Common myeloid progenitor, CD34-positive (primary cell): ENCODE measurements around the gene ATXN10.

ENCODE experiments used
- CTCF ChIA-PET: fragments of 350-600 bp; sonication (Branson Sonifier 250); formaldehyde crosslinking; loops from one replicate; lab custom pipeline; 2021; ENCODE audit warnings: antibody characterized with exemption; lab: Charles Lee
- POLR2A ChIA-PET: fragments of 350-600 bp; sonication (Branson Sonifier 250); formaldehyde crosslinking; loops from one replicate; lab custom pipeline; 2021; ENCODE audit warnings: antibody characterized with exemption; lab: Charles Lee
- DNase-seq, 3 donors: peaks; one replicate each; pipeline versions ENCODE4 v3.0.0 to v3.0.0-alpha.2; 2013
- H3K27ac ChIP-seq, 2 experiments: 1 replicate in 1 of 2; 2 replicates in 1 of 2; pipeline ENCODE4 v1.7.0; 2013; ENCODE audit warnings: inconsistent platforms in 2 of 2, low read length in 2 of 2, mild to moderate bottlenecking in 2 of 2, low read depth in 1 of 2, moderate library complexity in 1 of 2; ENCODE audit not compliant: severe bottlenecking in 2 of 2, insufficient read depth in 1 of 2, poor library complexity in 1 of 2
- H3K27me3 ChIP-seq, 5 experiments: replicated peaks in 2 of 5; 1 replicate in 3 of 5; 2 replicates in 2 of 5; pipeline versions ENCODE4 v1.6.1 to v1.7.0; 2013; ENCODE audit warnings: low read length in 4 of 5, mild to moderate bottlenecking in 2 of 5, moderate library complexity in 2 of 5, inconsistent platforms in 1 of 5; ENCODE audit not compliant: insufficient read depth in 5 of 5, control insufficient read depth in 4 of 5
- H3K36me3 ChIP-seq, 4 experiments: 1 replicate in 2 of 4; 2 replicates in 2 of 4; pipeline versions ENCODE4 v1.6.1 to v1.7.0; 2013; ENCODE audit warnings: low read length in 3 of 4, control low read depth in 1 of 4, mild to moderate bottlenecking in 1 of 4; ENCODE audit not compliant: control insufficient read depth in 4 of 4, insufficient read depth in 4 of 4
- H3K4me1 ChIP-seq, 4 experiments: 1 replicate in 3 of 4; 2 replicates in 1 of 4; pipeline versions ENCODE4 v1.6.1 to v1.7.1; 2013; ENCODE audit warnings: low read length in 3 of 4, mild to moderate bottlenecking in 3 of 4, control low read depth in 1 of 4, inconsistent platforms in 1 of 4, moderate library complexity in 1 of 4; ENCODE audit not compliant: control insufficient read depth in 4 of 4, insufficient read depth in 4 of 4; ENCODE audit errors: control extremely low read depth in 1 of 4
- H3K4me3 ChIP-seq, 7 experiments: 1 replicate in 4 of 7; 2 replicates in 3 of 7; pipeline versions ENCODE4 v1.5.1 to v1.7.0; 2013; ENCODE audit warnings: mild to moderate bottlenecking in 7 of 7, low read length in 6 of 7, moderate library complexity in 6 of 7, inconsistent platforms in 2 of 7, low read depth in 2 of 7, control low read depth in 1 of 7; ENCODE audit not compliant: insufficient read depth in 4 of 7, control insufficient read depth in 1 of 7; ENCODE audit errors: extremely low read depth in 1 of 7
- H3K9me3 ChIP-seq, 5 experiments: 1 replicate in 4 of 5; 2 replicates in 1 of 5; pipeline versions ENCODE4 v1.6.1 to v1.7.1; 2013; ENCODE audit warnings: low read length in 4 of 5, mild to moderate bottlenecking in 2 of 5, inconsistent platforms in 1 of 5, low read depth in 1 of 5, moderate library complexity in 1 of 5; ENCODE audit not compliant: control insufficient read depth in 4 of 5, insufficient read depth in 2 of 5; ENCODE audit errors: control extremely low read depth in 1 of 5
- WGBS: methylation state at CpG from one replicate; pipeline ENCODE4 v1.1.5; 2013; ENCODE audit not compliant: insufficient coverage; 5-methylcytosine and 5-hydroxymethylcytosine counted together

Gene ATXN10

DNA sequence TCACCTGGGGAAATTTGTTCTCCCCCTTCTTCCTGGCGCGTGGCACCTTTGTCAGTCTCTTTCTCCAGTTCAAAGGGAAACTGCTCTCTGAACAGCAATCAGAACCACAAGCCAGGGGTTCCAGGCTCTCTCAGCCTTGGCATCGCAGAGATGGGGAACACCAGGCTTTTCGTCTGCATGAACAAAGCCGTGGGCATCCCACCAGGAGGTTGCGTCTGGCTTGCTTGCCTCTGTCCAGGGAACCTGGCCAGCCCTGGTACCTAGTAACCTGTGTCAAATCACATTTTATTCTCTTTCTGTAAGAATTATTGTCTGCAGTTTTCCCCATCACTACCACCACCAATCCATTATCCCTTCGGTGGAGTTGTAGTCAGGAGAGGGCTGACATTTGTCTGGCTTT, 198.4 kb downstream of the ATXN10 start:
- Histone ChIP-seq H3K27me3 (peaks cover 0 to 82% (median 30%) of the 10 kb centered on the region in 5 experiments), H3K27ac (no peak overlapping the region), H3K4me1 (peaks cover 0 to 24% (median 11%) of the 10 kb centered on the region in 4 experiments), H3K9me3 (peaks cover 4 to 15% (median 6%) of the 10 kb centered on the region in 5 experiments), H3K36me3 (no peaks in the 10 kb centered on the region), H3K4me3 (no peak overlapping the region)
- WGBS, result 92% methylated on average over 6 of the region's 7 CpGs
- no peak for DNase-seq
- ChIA-PET POLR2A (no interaction called here), CTCF (no interaction called here)

DNA sequence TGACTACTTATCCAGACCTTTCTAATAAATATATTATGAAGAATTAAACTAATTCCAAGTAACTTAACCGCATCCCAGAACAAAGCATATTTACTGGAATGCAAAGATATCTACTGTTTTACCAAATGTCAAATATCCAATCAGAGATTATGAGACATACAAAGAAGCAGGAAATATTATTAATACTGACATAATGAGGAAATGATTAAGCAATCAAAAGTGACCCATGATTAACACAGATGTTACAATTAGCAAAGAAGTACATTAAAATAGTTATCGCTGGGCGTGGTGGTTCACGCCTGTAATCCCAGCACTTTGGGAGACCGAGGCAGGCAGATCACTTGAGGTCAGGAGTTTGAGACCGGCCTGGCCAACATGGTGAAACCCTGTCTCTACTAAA, 200.1 kb downstream of the ATXN10 start:
- CTCF ChIA-PET, result no interaction called here
- WGBS, result 100% methylated on average over 3 of the region's 6 CpGs

DNA sequence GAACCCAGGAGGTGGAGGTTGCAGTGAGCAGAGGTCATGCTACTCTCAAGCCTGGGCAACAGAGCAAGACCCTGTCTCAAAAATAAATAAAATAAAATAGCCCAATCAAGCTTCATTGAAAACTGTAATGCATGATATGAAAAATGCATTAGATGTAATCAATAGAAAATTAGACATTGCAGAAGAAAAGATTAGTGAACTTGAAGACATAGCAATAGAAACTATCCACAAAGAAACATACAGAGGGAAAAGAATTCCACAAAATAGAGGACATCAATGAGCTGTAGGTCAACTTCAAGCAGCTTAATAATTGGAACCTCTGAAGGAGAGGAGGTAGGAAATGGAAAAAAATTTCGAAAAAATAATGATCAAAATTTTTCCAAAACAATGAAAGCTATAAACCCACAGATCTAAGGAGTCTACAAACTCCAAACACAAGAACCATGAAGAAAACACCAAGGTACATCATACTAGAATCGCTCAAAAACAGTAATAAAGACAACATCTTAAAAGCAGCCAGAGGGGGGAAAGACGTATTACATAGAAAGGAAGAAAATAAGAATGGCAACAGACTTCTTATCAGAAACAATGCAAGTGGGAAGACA, 201.1 kb downstream of the ATXN10 start:
- Histone ChIP-seq H3K9me3 (peaks cover 4 to 15% (median 6%) of the 10 kb centered on the region in 5 experiments), H3K36me3 (no peaks in the 10 kb centered on the region), H3K4me1 (peaks cover 0 to 6% (median 0%) of the 10 kb centered on the region in 4 experiments), H3K27me3 (peaks cover 0 to 71% (median 31%) of the 10 kb centered on the region in 5 experiments), H3K27ac (no peak overlapping the region), H3K4me3 (no peak overlapping the region)
- DNase-seq, result no peak
- ChIA-PET POLR2A (no interaction called here), CTCF (interaction anchor here (0.9 kb wide), 1 partner anchor 12 kb away, joined by 3 read pairs; no protein-coding TSS in a partner anchor)
- WGBS, result no CpG with 5 or more reads among the region's 3 CpGs

More for the DNA sequence above, 200.1 kb downstream of the ATXN10 start:
- Histone ChIP-seq H3K4me1 (peaks cover 0 to 16% (median 8%) of the 10 kb centered on the region in 4 experiments), H3K9me3 (peaks cover 4 to 15% (median 6%) of the 10 kb centered on the region in 5 experiments), H3K27ac (no peak overlapping the region), H3K27me3 (peaks cover 0 to 71% (median 26%) of the 10 kb centered on the region in 5 experiments), H3K36me3 (no peaks in the 10 kb centered on the region), H3K4me3 (no peak overlapping the region)
- DNase-seq, result no peak
- POLR2A ChIA-PET, result interaction anchor here (0.6 kb wide), 1 partner anchor 58 kb away, joined by 5 read pairs; no protein-coding TSS in a partner anchor

DNA sequence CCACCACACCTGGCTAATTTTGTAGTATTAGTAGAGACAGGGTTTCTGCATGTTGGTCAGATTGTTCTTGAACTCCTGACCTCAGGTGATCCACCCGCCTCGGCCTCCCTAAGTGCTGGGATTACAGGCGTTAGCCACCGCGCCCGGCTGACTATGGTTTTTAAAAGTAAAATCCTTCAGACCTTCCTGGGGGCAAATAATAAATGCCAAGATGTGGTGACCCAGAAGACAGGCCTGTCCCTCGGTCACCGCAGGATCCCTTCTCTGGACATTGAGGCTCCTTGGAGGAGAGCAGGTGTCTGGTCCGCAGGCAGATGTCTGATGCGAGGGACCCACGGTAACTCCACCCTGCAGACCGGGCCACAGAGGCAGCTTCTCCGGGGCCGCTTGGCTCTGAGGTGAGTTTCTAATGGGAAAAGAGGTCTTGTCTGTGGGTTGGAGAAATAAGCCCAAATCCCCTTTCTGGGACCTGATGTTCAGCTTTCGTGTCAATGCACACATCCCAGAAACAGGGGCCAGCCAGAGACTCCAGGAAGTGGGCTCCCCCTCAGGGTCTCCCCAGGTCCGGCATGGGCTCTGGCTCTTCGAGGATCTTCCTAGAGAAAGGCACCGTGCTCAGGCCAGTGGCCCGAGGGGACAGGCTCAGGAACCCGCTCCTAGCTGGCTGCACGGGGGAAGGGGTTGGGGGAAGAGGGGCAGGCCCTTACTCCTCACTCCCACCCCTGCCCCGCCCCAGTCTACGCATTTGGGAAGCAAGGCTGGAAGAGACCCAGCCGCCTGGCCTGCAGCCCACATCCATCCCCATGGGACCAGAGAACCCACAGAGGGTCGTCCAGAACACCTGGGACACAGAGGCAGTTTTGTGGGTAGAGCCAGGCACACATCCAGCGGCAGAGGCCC, 204.8 kb downstream of the ATXN10 start:
- H3K27ac ChIP-seq, result no peak overlapping the region
- CTCF ChIA-PET, result interaction anchor here (1.3 to 2.3 kb wide), 2 partner anchors 10 to 13 kb away, joined by 4 to 11 read pairs; no protein-coding TSS in a partner anchor

DNA sequence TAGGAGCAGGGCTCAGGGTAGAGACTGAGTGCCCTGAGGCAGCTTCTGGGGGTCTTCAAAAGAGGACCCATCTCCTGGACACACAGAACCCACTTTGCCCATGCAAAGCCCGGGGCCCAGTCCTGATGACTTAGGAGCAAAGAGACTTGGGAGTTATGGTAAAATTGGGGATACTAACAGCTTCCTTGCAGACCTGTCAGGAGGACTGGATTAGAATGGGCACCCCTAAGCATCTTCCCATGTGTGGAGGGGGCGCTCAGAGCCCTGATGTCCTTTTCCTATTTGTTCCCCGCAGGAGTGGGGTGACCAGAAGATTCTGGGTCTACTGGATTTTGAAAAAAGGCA, 205.4 kb downstream of the ATXN10 start:
- Histone ChIP-seq H3K4me3 (no peak overlapping the region), H3K4me1 (peaks cover 0 to 11% (median 3%) of the 10 kb centered on the region in 4 experiments), H3K36me3 (no peaks in the 10 kb centered on the region), H3K27me3 (peaks cover 0 to 82% (median 29%) of the 10 kb centered on the region in 5 experiments), H3K27ac (no peak overlapping the region), H3K9me3 (peaks cover 4 to 15% (median 6%) of the 10 kb centered on the region in 5 experiments)
- DNase-seq, result no peak
- ChIA-PET CTCF (interaction anchor here (2.3 kb wide), 1 partner anchor 13 kb away, joined by 11 read pairs; no protein-coding TSS in a partner anchor), POLR2A (no interaction called here)
- WGBS, result 83% methylated on average over 2 of the region's 3 CpGs

More for the DNA sequence above, 204.8 kb downstream of the ATXN10 start:
- peaks cover 4 to 15% (median 6%) of the 10 kb centered on the region in 5 experiments for H3K9me3 ChIP-seq
- DNase-seq, result no peak
- H3K36me3 ChIP-seq, result no peaks in the 10 kb centered on the region
- peaks cover 0 to 75% (median 29%) of the 10 kb centered on the region in 5 experiments for H3K27me3 ChIP-seq
- H3K4me3 ChIP-seq, result no peak overlapping the region
- H3K4me1 ChIP-seq, result peaks cover 0 to 11% (median 3%) of the 10 kb centered on the region in 4 experiments
- WGBS, result 99% methylated on average over 16 of the region's 26 CpGs
- POLR2A ChIA-PET, result no interaction called here

DNA sequence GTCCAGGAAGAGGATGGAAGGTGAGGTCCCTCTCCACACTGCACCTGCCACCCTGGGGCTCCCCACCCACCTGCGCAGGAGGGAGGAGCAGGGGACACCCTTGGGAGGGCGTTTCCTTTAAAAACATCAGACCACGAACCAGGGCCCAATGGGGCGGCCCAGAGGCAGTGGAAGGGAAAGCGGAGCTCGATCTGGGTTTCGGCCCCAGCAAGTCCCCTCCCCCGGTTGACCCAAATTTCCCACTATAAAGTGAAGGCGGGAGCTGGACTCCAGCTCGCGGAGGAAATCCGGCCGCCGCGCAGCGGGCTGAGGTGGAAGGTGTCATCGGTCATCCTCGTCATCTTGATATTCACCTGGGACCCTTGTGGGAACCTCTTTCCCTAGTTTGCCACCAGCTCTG, 206.0 kb downstream of the ATXN10 start:
- Histone ChIP-seq H3K9me3 (peaks cover under 1 to 11% (median 4%) of the 10 kb centered on the region in 5 experiments), H3K27ac (no peak overlapping the region), H3K36me3 (no peaks in the 10 kb centered on the region), H3K27me3 (peaks cover 0 to 84% (median 29%) of the 10 kb centered on the region in 5 experiments), H3K4me3 (no peak overlapping the region), H3K4me1 (peaks cover 0 to 11% (median 3%) of the 10 kb centered on the region in 4 experiments)
- whole genome bisulfite sequencing, result 51% methylated on average over 16 of the region's 18 CpGs
- ChIA-PET POLR2A (interaction anchor here (0.8 kb wide), 1 partner anchor 10 kb away, joined by 3 read pairs; no protein-coding TSS in a partner anchor), CTCF (interaction anchor here (1.5 to 2.3 kb wide), 2 partner anchors 14 to 47 kb away, joined by 3 to 11 read pairs; no protein-coding TSS in a partner anchor)
- DNase-seq, result no peak
